Measurements from ENCODE around the gene DNAH12. TPM values are rescaled to one million over a fixed set of nuclear protein-coding genes. Genes with fewer than 3 reads are reported as not detected.
"Not testable (repeated sequence)": the region's sequence is repeated elsewhere in the genome, so short reads cannot be mapped to it uniquely, and the experiment has no call there.

Gene DNAH12
- total RNA-seq, 4 donors from 2014 or later = under 0.01 to 1.1 (median 0.15) TPM

DNA sequence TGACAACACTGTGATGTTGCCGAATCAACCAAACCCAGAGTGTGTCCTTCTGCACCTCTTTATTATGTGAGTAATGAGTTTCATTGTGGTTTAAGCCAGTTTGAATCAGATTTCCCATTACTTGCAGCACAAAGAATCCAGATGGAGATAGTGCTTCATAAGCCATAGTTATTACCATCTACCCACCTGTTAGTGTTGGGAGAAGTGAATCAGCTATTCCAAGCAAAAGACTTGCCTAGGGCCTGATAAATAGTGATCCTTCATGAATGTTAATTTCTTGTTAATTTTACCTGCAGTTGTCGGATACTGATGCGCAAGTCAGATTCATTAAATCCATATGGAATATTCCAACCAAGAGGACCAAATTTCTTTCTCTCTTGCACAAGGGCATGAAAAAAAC is 229.9 kb downstream of the DNAH12 start:
- Histone ChIP-seq H3K27ac (no peak overlapping the region), H3K4me3 (no peak overlapping the region), H3K27me3 (no peaks in the 10 kb centered on the region), H3K36me3 (no peaks in the 10 kb centered on the region), H3K9me3 (peaks cover 0 to 14% (median 0%) of the 10 kb centered on the region in 4 donors), H3K4me1 (no peaks in the 10 kb centered on the region)
- WGBS, 2 donors = 95 to 96% methylated on average over 3 of the region's 3 CpGs
- no peak for TF ChIP-seq CTCF (IDR thresholded peaks at IDR 0.05)
- no peak for TF ChIP-seq POLR2A (IDR thresholded peaks at IDR 0.05)
- DNase-seq (ENCODE audit: low spot score in 2 of 2) = no peak

DNA sequence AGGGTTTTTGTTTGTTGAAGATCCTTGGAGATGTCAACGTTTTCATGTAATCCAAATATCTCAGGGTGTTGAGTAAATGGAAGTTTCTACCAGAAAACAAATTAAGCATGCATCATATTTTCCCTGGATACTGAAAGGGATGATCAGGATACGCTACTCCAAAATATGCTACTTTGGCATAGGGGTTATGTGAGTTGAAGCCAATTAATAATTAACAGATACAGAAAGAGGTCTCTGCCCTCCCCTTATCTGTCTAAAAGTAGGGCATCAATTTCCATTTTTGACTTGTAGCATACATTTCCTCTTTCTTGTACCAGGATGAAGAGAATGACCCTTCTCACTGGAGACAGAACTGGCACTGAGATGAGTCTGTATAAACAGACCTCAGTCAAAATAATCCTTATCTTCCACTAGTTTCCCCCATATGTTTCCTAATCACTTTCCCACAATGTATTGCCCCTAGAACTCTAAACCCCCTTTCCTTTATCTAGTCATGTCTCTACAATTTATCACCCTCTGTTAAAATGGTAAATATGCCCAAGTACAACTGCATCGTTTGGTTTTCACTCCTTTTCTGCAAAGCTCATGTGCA is 234.3 kb downstream of the DNAH12 start:
- Histone ChIP-seq H3K4me1 (no peaks in the 10 kb centered on the region), H3K27me3 (no peaks in the 10 kb centered on the region), H3K4me3 (no peak overlapping the region), H3K9me3 (no peaks in the 10 kb centered on the region), H3K27ac (no peak overlapping the region), H3K36me3 (no peaks in the 10 kb centered on the region)
- TF ChIP-seq EP300 (IDR thresholded peaks at IDR 0.05) (no peak), POLR2A (IDR thresholded peaks at IDR 0.05) (no peak), CTCF (IDR thresholded peaks at IDR 0.05) (no peak)
- WGBS, 2 donors = 58 to 61% methylated on average over 3 of the region's 3 CpGs
- no peak for DNase-seq (ENCODE audit: low spot score in 2 of 2)

GRCh38 chr3:57303520-57303919 is 240.6 kb downstream of the DNAH12 start:
- not testable (repeated sequence) for H3K4me3 ChIP-seq; H3K27me3 ChIP-seq; H3K9me3 ChIP-seq; H3K36me3 ChIP-seq; H3K27ac ChIP-seq; DNase-seq (ENCODE audit: low spot score in 2 of 2); H3K4me1 ChIP-seq
- 71 to 85% methylated on average over 7 of the region's 7 CpGs for WGBS, 2 donors

DNA sequence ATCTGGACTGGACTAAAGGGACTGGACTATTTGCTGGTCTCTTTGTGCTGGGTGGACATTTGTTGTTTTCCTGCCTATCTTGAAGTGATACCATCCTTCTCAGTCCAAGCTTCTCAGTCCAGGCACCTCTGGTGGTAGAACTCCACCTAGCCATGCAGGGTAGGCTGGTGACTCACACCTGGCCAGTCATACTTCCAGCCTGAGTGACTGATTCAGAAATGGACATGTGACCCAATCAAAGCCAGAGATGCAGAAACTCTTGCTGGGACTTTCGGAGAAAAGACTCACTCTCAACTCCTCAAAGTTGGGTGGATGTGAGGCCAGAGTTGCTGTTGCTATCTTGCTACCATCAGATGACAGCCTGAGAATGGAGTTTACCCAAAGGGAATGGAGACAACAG is 246.1 kb downstream of the DNAH12 start:
- TF ChIP-seq POLR2A (IDR thresholded peaks at IDR 0.05) (no peak), CTCF (IDR thresholded peaks at IDR 0.05) (no peak), EP300 (IDR thresholded peaks at IDR 0.05) (no peak)
- H3K4me3 ChIP-seq = no peak overlapping the region
- H3K27me3 ChIP-seq = no peaks in the 10 kb centered on the region
- no peaks in the 10 kb centered on the region for H3K36me3 ChIP-seq
- no peak for DNase-seq (ENCODE audit: low spot score in 2 of 2)
- 88 to 100% methylated on average over 1 of the region's 1 CpG for WGBS, 2 donors
- H3K27ac ChIP-seq = no peak overlapping the region
- H3K9me3 ChIP-seq = no peaks in the 10 kb centered on the region
- H3K4me1 ChIP-seq = no peaks in the 10 kb centered on the region

- no peaks in the 10 kb centered on the region for H3K9me3 ChIP-seq
- H3K36me3 ChIP-seq = no peaks in the 10 kb centered on the region
- no peaks in the 10 kb centered on the region for H3K27me3 ChIP-seq
- TF ChIP-seq EP300 (IDR thresholded peaks at IDR 0.05) = no peak
- no peak overlapping the region for H3K27ac ChIP-seq
- DNase-seq (ENCODE audit: low spot score in 2 of 2) = no peak
- H3K4me1 ChIP-seq = no peaks in the 10 kb centered on the region
- no peak overlapping the region for H3K4me3 ChIP-seq
- WGBS, 2 donors = 93 to 94% methylated on average over 4 of the region's 4 CpGs
Observed at GRCh38 chr3:57292897-57293526, 251.1 kb downstream of the DNAH12 start.

DNA sequence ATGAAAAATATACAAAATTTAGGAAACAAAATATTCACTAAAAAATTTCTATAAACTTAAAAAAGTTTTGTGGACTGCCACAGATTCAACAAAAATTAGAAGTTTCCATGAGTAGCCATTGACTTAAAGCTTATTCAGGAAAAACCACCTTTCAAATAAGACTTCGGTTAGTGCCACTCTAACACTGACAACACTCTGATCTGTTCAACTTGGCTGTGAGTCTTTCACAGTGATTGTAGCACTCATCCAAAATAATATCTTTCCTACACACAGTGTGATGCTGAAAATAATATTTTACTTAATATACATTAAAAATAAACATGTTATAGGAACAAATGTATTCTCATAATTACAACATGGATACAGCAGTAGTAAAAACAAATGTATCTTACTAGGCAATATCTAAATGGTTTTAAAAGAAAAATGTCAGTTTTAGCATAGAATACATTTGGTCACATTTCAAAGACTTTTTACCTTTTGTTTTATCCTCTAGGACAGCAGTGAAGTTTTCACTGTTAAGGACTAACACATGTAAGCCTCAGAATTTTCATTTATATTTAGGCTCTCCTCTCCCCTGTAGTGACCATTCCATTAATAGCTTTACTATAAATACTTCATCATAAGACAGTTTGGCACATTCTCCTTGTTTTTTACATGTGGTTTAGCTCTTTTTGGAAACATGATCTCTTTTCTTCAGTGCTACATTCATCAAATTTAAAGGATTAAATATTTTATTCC is 251.8 kb downstream of the DNAH12 start, which contains the start of gene ASB14:
Gene ASB14 (minus strand): TSS at position 527 of the 738 bp plus-strand sequence. CDS start 652 bp downstream, outside the sequence.
- no peak for DNase-seq (ENCODE audit: low spot score in 2 of 2)
- H3K27me3 ChIP-seq = no peaks in the 10 kb centered on the region
- no peaks in the 10 kb centered on the region for H3K4me1 ChIP-seq
- no peak within 1 kb of the TSS for H3K4me3 ChIP-seq
- WGBS, 2 donors = 91 to 94% methylated on average over 1 of the region's 1 CpG
- no peak within 1 kb of the TSS for H3K27ac ChIP-seq
- no peak for TF ChIP-seq EP300 (IDR thresholded peaks at IDR 0.05)
- TF ChIP-seq CTCF (IDR thresholded peaks at IDR 0.05) = no peak
- TF ChIP-seq POLR2A (IDR thresholded peaks at IDR 0.05) = no peak
- no peaks in the 10 kb centered on the region for H3K36me3 ChIP-seq
- no peaks in the 10 kb centered on the region for H3K9me3 ChIP-seq

Data from tibial nerve (tissue), 4 donors.